Calu3 (cell line): ENCODE data around the gene LEF1. TPM values are rescaled to one million over a fixed set of nuclear protein-coding genes. Genes with fewer than 3 reads are reported as not detected.

Experiments used
- BruUV-seq: library from RNA; stranded (reverse); fragments of 400-500 nt; replicated peaks from 2 replicates; lab custom pipeline; 2021; lab: Mats Ljungman, UMichigan
- CTCF ChIA-PET: fragments of 300-600 bp; sonication (Branson Sonifier 250); formaldehyde crosslinking; loops from one replicate; lab custom pipeline; 2022; ENCODE audit warnings: antibody characterized with exemption; lab: Charles Lee
- DNase-seq: peaks from one replicate; pipeline ENCODE4 v3.0.0; 2022
- H3K27ac Mint-ChIP-seq: one replicate; pipeline ENCODE4 v1.8.0; 2022; ENCODE audit warnings: mixed read lengths; ENCODE audit not compliant: unreplicated experiment
- H3K27me3 Mint-ChIP-seq: one replicate; pipeline ENCODE4 v1.8.0; 2022; ENCODE audit warnings: mixed read lengths; ENCODE audit not compliant: unreplicated experiment
- H3K36me3 Mint-ChIP-seq: one replicate; pipeline ENCODE4 v1.8.0; 2022; ENCODE audit warnings: mild to moderate bottlenecking, moderate library complexity, mixed read lengths; ENCODE audit not compliant: insufficient read depth, unreplicated experiment
- H3K4me1 Mint-ChIP-seq: one replicate; pipeline ENCODE4 v1.8.0; 2022; ENCODE audit warnings: mild to moderate bottlenecking, low read depth, mixed read lengths; ENCODE audit not compliant: unreplicated experiment
- H3K4me3 Mint-ChIP-seq: one replicate; pipeline ENCODE4 v1.8.0; 2022; ENCODE audit warnings: mild to moderate bottlenecking, low read depth, moderate library complexity, mixed read lengths; ENCODE audit not compliant: unreplicated experiment
- H3K9me3 Mint-ChIP-seq: one replicate; pipeline ENCODE4 v1.8.0; 2022; ENCODE audit warnings: low read depth, mixed read lengths; ENCODE audit not compliant: unreplicated experiment
- CTCF ChIP-seq: fragments of 200-600 bp; IDR thresholded peaks from one replicate; pipeline ENCODE4 v1.8.0; 2022; ENCODE audit warnings: antibody characterized with exemption; ENCODE audit not compliant: unreplicated experiment
- intact Hi-C: fragments of 100-400 bp; cut with micrococcal nuclease; formaldehyde crosslinking; loops from one replicate; pipeline ENCODE4 v1.10.0; 2022; ENCODE audit not compliant: unreplicated experiment
- total RNA-seq: library from RNA; stranded (reverse); gene quantifications from 2 replicates; pipeline ENCODE4 v1.2.3, GENCODE V29; 2022

The LEF1 gene
- total RNA-seq, 1 experiment from 2014 or later, result not detected

GRCh38 chr4:108149588-108150380, 18.9 kb downstream of the LEF1 start:
- Mint-ChIP-seq H3K27me3 (no peaks in the 10 kb centered on the region), H3K27ac (no peak overlapping the region), H3K4me1 (no peaks in the 10 kb centered on the region), H3K4me3 (no peak overlapping the region), H3K36me3 (no peaks in the 10 kb centered on the region), H3K9me3 (no peaks in the 10 kb centered on the region)
- BruUV-seq, result no TSS peak
- no peak for DNase-seq
- TF ChIP-seq CTCF, result no peak
- CTCF ChIA-PET, result no interaction called here
- intact Hi-C loops, result no loop called here

- no TSS peak for BruUV-seq
- Mint-ChIP-seq H3K4me3 (no peak overlapping the region), H3K27ac (no peak overlapping the region), H3K27me3 (no peaks in the 10 kb centered on the region), H3K4me1 (no peaks in the 10 kb centered on the region), H3K9me3 (no peaks in the 10 kb centered on the region), H3K36me3 (no peaks in the 10 kb centered on the region)
- no peak for DNase-seq
- no peak for TF ChIP-seq CTCF
- CTCF ChIA-PET, result no interaction called here
- intact Hi-C loops, result no loop called here
Observed at GRCh38 chr4:108148316-108148715, 20.4 kb downstream of the LEF1 start.

- Mint-ChIP-seq H3K27me3 (no peaks in the 10 kb centered on the region), H3K9me3 (no peaks in the 10 kb centered on the region), H3K4me1 (no peaks in the 10 kb centered on the region), H3K27ac (no peak overlapping the region), H3K4me3 (no peak overlapping the region), H3K36me3 (no peaks in the 10 kb centered on the region)
- DNase-seq, result no peak
- CTCF ChIA-PET, result no interaction called here
- TF ChIP-seq CTCF, result no peak
- intact Hi-C loops, result no loop called here
- no TSS peak for BruUV-seq
Observed at GRCh38 chr4:108146819-108147218, 21.9 kb downstream of the LEF1 start.

GRCh38 chr4:108146336-108146735, 22.4 kb downstream of the LEF1 start:
- no peak overlapping the region for H3K27ac Mint-ChIP-seq
- intact Hi-C loops, result no loop called here
- H3K4me3 Mint-ChIP-seq, result no peak overlapping the region
- no TSS peak for BruUV-seq
- H3K36me3 Mint-ChIP-seq, result no peaks in the 10 kb centered on the region
- TF ChIP-seq CTCF, result no peak
- DNase-seq, result no peak
- H3K4me1 Mint-ChIP-seq, result no peaks in the 10 kb centered on the region
- no peaks in the 10 kb centered on the region for H3K9me3 Mint-ChIP-seq
- CTCF ChIA-PET, result no interaction called here
- no peaks in the 10 kb centered on the region for H3K27me3 Mint-ChIP-seq
